ENCODE measurements around the gene ME2. TPM values are rescaled to one million over a fixed set of nuclear protein-coding genes. Genes with fewer than 3 reads are reported as not detected.
"Not testable (repeated sequence)": the region's sequence is repeated elsewhere in the genome, so short reads cannot be mapped to it uniquely, and the experiment has no call there.

Gene ME2
- total RNA-seq, 2 experiments from 2014 or later, result 39.0 to 62.0 TPM

GRCh38 chr18:50994031-50994430, 115.1 kb downstream of the ME2 start:
- intact Hi-C loops (cut with micrococcal nuclease; ENCODE audit: unreplicated experiment), result no loop called here
- Histone ChIP-seq H3K4me1 (ENCODE audit: insufficient read depth, low read length, poor library complexity, severe bottlenecking) (no peaks in the 10 kb centered on the region), H3K9me3 (ENCODE audit: low read length) (no peaks in the 10 kb centered on the region), H3K36me3 (ENCODE audit: insufficient read depth, low read length) (no peaks in the 10 kb centered on the region), H4K20me1 (ENCODE audit: insufficient read depth, low read length) (no peaks in the 10 kb centered on the region), H3K9me2 (ENCODE audit: insufficient read depth, low read length) (no peaks in the 10 kb centered on the region), H3K4me2 (ENCODE audit: low read length) (no peak overlapping the region), H3K27ac (ENCODE audit: low read depth, low read length, poor library complexity, severe bottlenecking) (no peak overlapping the region), H3K79me2 (ENCODE audit: insufficient read depth, low read depth, low read length) (no peaks in the 10 kb centered on the region), H2AFZ (ENCODE audit: low read length) (no peak overlapping the region), H3K4me3 (ENCODE audit: low read depth, low read length, poor library complexity, severe bottlenecking) (no peak overlapping the region)
- TF ChIP-seq EZH2phosphoT487 (IDR thresholded peaks at IDR 0.05; ENCODE audit: borderline replicate concordance, low read depth, low read length) (no peak), CTCF (conservative IDR thresholded peaks at IDR 0.05; ENCODE audit: low read length) (no peak)
- no peak for DNase-seq (ENCODE audit: low spot score)
- CTCF ChIA-PET (ENCODE audit: unreplicated experiment), result no interaction called here
- POLR2A ChIA-PET, result interaction anchor here (0.5 kb wide), 1 partner anchor 90 kb away, joined by 3 read pairs; no protein-coding TSS in a partner anchor
- no TSS peak for BruUV-seq (replicated peaks)

- BruUV-seq (replicated peaks); H3K4me3 ChIP-seq (ENCODE audit: low read depth, low read length, poor library complexity, severe bottlenecking); intact Hi-C loops (cut with micrococcal nuclease; ENCODE audit: unreplicated experiment); DNase-seq (ENCODE audit: low spot score); H3K9me3 ChIP-seq (ENCODE audit: low read length); CTCF ChIA-PET (ENCODE audit: unreplicated experiment); POLR2A ChIA-PET; H3K4me2 ChIP-seq (ENCODE audit: low read length); H4K20me1 ChIP-seq (ENCODE audit: insufficient read depth, low read length); H2AFZ ChIP-seq (ENCODE audit: low read length); H3K79me2 ChIP-seq (ENCODE audit: insufficient read depth, low read depth, low read length); H3K9me2 ChIP-seq (ENCODE audit: insufficient read depth, low read length); H3K36me3 ChIP-seq (ENCODE audit: insufficient read depth, low read length); H3K4me1 ChIP-seq (ENCODE audit: insufficient read depth, low read length, poor library complexity, severe bottlenecking); H3K27ac ChIP-seq (ENCODE audit: low read depth, low read length, poor library complexity, severe bottlenecking): not testable (repeated sequence)
These were observed 124.3 kb downstream of the ME2 start for GRCh38 chr18:51003174-51003573.

Small RNA genes lying within 50 kb of the gene (small RNA-seq; reads per million reads assigned to genes)
- not detected for gene RF00019

Other genes starting within 250 kb of the ME2 start
- 0.22 and 1.0 TPM in 2 replicates for gene MRO, start 59.1 kb upstream of the ME2 start, total RNA-seq (2014; rRNA removed; shearing (Covaris generic))
- 0.46 TPM in 2 replicates for gene MRO, start 59.1 kb upstream of the ME2 start, total RNA-seq (2022)
- gene ELAC1, start 88.9 kb downstream of the ME2 start, total RNA-seq (2014; rRNA removed; shearing (Covaris generic)), result 1.5 and 2.9 TPM in 2 replicates
- gene ELAC1, start 88.9 kb downstream of the ME2 start, total RNA-seq (2022), result 4.2 and 5.2 TPM in 2 replicates
- gene SMAD4, start 151.1 kb downstream of the ME2 start, total RNA-seq (2014; rRNA removed; shearing (Covaris generic)), result 28.1 and 44.7 TPM in 2 replicates
- 47.1 and 47.6 TPM in 2 replicates for gene SMAD4, start 151.1 kb downstream of the ME2 start, total RNA-seq (2022)

Measured in OCI-LY7 (cell line).